Measurements from ENCODE around the gene TDRD7.

The TDRD7 gene

DNA sequence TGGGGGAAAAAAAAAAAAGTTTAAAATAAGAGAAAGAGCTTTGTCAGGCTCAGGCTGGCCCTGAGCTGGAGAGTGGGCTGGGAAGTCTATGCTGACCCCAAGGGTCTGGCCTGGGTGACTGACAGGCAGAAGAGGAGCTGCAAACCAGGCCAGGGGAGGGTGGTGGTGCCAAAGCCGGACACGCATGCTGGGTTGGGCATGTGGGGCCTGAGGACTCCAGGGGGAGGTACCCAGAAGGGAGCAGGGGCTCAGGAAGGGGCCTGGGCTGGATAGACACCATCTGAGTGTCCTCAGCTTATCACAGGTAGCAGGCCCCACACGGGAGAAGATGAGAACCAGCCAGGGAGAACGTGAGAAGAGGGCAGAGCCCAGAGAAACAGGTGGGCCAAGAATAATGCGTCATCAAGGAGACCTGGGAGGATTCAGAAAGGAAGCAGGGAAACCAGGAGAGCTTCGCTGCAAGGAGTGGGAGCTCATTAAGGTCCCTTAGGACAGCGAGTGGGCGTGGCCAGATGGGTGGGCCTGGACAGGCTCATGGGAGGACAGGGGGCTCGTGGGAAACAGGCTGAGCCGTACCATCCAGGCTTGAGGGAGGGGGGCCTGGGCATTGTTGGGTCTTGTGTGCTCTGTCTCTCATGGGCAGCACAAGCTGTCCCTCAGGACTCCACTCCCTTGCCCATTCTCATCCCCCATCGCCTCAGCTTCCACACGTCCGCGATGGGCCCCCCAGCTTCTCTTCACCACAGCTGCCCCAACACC is 105.6 kb downstream of the TDRD7 start:
- H3K27ac ChIP-seq = no peak overlapping the region
- TF ChIP-seq, protein P1, sequence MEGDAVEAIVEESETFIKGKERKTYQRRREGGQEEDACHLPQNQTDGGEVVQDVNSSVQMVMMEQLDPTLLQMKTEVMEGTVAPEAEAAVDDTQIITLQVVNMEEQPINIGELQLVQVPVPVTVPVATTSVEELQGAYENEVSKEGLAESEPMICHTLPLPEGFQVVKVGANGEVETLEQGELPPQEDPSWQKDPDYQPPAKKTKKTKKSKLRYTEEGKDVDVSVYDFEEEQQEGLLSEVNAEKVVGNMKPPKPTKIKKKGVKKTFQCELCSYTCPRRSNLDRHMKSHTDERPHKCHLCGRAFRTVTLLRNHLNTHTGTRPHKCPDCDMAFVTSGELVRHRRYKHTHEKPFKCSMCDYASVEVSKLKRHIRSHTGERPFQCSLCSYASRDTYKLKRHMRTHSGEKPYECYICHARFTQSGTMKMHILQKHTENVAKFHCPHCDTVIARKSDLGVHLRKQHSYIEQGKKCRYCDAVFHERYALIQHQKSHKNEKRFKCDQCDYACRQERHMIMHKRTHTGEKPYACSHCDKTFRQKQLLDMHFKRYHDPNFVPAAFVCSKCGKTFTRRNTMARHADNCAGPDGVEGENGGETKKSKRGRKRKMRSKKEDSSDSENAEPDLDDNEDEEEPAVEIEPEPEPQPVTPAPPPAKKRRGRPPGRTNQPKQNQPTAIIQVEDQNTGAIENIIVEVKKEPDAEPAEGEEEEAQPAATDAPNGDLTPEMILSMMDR (conservative IDR thresholded peaks at IDR 0.05) = no peak

DNA sequence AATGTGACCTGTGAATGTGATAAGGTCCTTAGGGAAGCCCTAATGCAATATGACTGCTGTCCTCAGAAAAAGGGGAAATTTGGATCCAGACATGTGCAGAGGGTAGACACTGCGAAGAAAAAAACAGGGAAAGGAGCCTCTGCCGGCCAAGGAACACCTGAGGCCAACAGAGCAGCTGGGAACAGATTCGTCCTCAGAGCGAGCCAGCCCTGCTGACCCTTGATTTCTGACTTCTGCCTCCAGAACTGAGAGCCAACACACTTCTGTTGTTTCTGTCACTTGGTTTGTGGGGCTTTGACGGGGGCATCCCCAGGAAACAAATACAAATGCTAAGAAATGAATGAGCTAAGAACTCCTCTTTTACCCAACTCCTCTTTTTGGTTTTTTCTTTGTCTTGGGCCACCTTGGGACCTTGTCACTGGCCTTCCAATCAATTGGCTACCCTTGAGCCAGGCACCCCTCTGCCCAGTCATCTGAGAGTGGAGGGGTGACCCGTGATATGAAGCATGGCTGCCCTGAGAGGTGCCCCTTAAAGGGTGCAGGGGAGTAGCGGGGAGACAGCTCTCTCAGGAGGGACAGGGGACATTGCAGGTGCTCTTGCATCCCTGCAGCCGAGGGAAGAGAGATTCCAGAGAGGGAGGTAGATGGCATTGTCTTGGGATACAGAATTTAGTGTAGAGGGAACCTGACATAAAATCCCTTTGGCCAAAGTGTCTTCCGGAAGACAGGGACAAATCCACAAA is 106.4 kb downstream of the TDRD7 start:
- no peak overlapping the region for H3K27ac ChIP-seq
- TF ChIP-seq, protein P1 (conservative IDR thresholded peaks at IDR 0.05) = no peak
- TF ChIP-seq ZFX (IDR thresholded peaks at IDR 0.05) = no peak

DNA sequence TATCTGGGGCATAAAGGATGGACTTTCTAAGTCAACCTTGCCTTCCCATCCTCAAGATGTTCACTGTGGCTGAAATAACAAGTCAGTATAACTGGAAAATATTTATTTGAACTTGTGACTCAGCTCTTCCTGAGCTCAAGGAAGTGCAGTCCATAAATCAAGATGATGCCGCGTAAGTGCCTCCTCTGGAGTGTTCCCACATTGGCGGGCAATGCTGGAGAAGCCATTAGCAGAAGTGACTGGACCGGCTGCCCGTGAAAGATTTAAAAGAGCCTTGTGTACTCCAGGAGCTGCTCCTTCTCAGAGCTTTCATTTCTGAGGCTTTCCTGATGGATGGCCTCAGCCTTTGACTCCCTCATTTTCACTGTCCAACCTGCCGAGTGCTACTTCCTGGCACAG is 107.0 kb downstream of the TDRD7 start:
- no peak overlapping the region for H3K27ac ChIP-seq
- TF ChIP-seq ZFX (IDR thresholded peaks at IDR 0.05) = no peak
- TF ChIP-seq, protein P1 (conservative IDR thresholded peaks at IDR 0.05) = no peak

DNA sequence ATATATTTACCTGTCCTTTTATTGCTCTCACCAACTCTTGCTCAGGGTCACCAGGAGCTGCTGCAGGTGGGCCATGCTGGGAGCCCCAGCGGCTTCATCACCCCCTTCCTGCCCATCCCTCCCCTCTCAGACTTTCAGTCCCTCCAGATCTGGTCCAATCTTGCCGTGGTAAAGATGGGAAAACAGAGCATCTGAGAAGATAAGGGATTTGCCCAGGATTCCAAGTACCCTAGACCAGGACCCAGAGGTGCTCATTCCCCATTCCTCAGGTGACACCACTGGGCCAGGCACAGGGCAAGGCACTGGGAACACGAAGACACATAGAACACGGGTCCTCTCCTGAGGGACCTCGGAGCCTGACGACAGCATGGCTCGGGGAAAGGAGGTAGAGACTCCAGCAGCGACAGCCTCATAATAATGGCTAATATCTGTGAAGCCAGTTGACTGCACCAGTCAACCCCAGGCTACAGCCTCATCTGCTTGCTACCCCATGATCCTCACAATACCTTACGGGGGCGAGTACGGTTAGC is 107.6 kb downstream of the TDRD7 start:
- H3K27ac ChIP-seq = no peak overlapping the region
- TF ChIP-seq, protein P1 (conservative IDR thresholded peaks at IDR 0.05) = no peak
- no peak for TF ChIP-seq ZFX (IDR thresholded peaks at IDR 0.05)

DNA sequence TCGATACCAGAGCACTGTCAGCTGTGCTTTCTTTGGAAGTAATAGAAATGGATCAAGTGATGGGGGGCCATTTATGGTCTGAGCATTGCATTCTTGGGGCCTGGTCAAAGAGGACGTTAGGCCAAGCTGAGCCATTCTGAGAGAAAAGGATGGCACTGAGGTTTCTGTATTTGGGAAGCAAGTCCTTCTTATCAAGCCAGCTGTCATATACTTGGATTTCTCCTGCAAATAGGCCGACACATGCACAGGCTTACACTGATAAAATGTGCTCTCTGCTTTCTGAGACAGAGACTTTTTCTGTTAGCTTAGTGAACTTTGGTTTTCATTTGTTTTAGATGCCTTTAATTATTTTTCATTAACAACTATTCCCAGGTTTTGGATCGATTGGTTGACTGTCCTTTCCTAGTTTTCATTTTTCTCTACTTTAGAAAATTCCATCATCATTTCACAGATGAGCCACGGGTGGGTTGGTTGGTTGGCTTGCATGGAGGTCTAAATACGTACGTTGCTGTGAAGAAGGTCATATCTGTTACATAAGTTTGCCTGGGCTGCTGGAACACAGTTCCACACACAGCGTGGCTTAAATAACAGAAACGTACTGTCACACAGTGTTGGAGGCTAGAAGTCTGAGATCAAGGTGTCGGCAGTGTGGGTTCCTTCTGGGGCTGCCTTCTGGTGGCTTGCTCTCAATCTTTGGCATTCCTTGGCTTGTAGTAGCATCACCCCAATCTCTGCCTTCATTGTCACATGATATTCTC is 109.9 kb downstream of the TDRD7 start:
- H3K27ac ChIP-seq = no peak overlapping the region
- no peak for TF ChIP-seq ZFX (IDR thresholded peaks at IDR 0.05)
- TF ChIP-seq, protein P1 (conservative IDR thresholded peaks at IDR 0.05) = no peak

DNA sequence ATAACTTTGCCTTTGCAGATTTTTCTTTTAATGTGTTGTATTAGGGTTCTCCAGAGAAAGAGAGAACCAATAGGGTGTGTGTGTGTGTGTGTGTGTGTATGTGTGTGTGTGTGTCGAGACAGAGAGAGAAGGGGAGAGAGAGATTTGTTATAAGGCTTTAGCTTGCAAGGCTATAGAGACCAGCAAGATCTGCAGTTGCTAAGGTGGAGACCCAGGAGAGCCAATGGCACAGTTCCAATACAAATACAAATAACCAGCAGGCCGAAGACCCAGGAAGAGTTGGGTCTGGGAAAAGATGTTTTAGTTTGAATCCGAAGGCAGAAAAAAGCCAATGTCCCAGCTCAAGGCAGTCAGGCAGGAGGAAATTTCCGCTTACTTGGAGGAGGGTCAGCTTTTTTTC is 112.5 kb downstream of the TDRD7 start:
- TF ChIP-seq ZFX (IDR thresholded peaks at IDR 0.05) = no peak
- TF ChIP-seq, protein P1 (conservative IDR thresholded peaks at IDR 0.05) = no peak
- H3K27ac ChIP-seq = no peak overlapping the region

Measured in C4-2B (cell line).